Muscle of leg (tissue), 16 donors: Measurements from ENCODE around the gene TWIST2. TPM values are rescaled to one million over a fixed set of nuclear protein-coding genes. Genes with fewer than 3 reads are reported as not detected.

Experiments
- DNase-seq: peaks from one replicate; pipeline ENCODE4 v3.0.0; 2013
- H3K27ac ChIP-seq: one replicate; pipeline ENCODE4 v1.5.1; 2013; ENCODE audit warnings: mild to moderate bottlenecking, low read length, control low read depth
- H3K27me3 ChIP-seq: one replicate; pipeline ENCODE4 v1.6.1; 2013; ENCODE audit warnings: low read length; ENCODE audit not compliant: control insufficient read depth, insufficient read depth
- H3K36me3 ChIP-seq: one replicate; pipeline ENCODE4 v1.6.1; 2013; ENCODE audit warnings: low read length; ENCODE audit not compliant: control insufficient read depth, insufficient read depth
- H3K4me1 ChIP-seq: one replicate; pipeline ENCODE4 v1.6.1; 2013; ENCODE audit warnings: low read length; ENCODE audit not compliant: control insufficient read depth, insufficient read depth
- H3K4me3 ChIP-seq: one replicate; pipeline ENCODE4 v1.5.1; 2013; ENCODE audit warnings: low read length, control low read depth
- H3K9me3 ChIP-seq: replicated peaks from 2 replicates; pipeline ENCODE4 v1.6.1; 2013; ENCODE audit warnings: low read depth, low read length; ENCODE audit not compliant: control insufficient read depth
- WGBS: methylation state at CpG from one replicate; pipeline ENCODE4 v1.1.5; 2013; ENCODE audit warnings: missing lambda C conversion rate; ENCODE audit not compliant: insufficient coverage; 5-methylcytosine and 5-hydroxymethylcytosine counted together
- long read RNA-seq, 11 donors: transcript quantifications; one replicate each; lab custom pipeline, GENCODE V29; 2026
- polyA plus RNA-seq, 8 donors: library from polyadenylated mRNA; unstranded; fragments of 120-200 nt; gene quantifications; one replicate each; pipeline versions ENCODE4 v1.2.1 to v1.2.3, GENCODE V29; 2013; ENCODE audit warnings: inconsistent platforms in 1 of 8, low replicate concordance in 1 of 8; ENCODE audit not compliant: insufficient read length in 8 of 8, insufficient read depth in 1 of 8
- total RNA-seq: library from RNA; stranded (reverse); fragments of 120-200 nt; gene quantifications from one replicate; pipeline ENCODE4 v1.2.4, GENCODE V29; 2013

The TWIST2 gene
- total RNA-seq (13.6 TPM), polyA plus RNA-seq (10 to 100 TPM in 2 of 8 donors, 1 to 10 TPM in 6; 2.9 to 43.7 (median 5.7) TPM)
- long read RNA-seq, donor 1, partial matches to known transcripts = 0 of 3 reads
- long read RNA-seq, donor 1, other reads (novel, unspliced or antisense) = 0 of 3 reads
- long read RNA-seq, donor 2, transcript TWIST2-202 (2 exons, 1,404 nt) = major isoform, 8 of 8 reads
- long read RNA-seq, donor 2, partial matches to known transcripts = 0 of 8 reads
- long read RNA-seq, donor 2, other reads (novel, unspliced or antisense) = 0 of 8 reads
- long read RNA-seq, donor 3, transcript TWIST2-202 (2 exons, 1,404 nt) = major isoform, 6 of 6 reads
- long read RNA-seq, donor 3, partial matches to known transcripts = 0 of 6 reads
- long read RNA-seq, donor 3, other reads (novel, unspliced or antisense) = 0 of 6 reads
- long read RNA-seq, donor 4, partial matches to known transcripts = 0 of 3 reads
- long read RNA-seq, donor 4, other reads (novel, unspliced or antisense) = 0 of 3 reads
- long read RNA-seq, donor 5, transcript TWIST2-202 (2 exons, 1,404 nt) = major isoform, 16 of 16 reads
- long read RNA-seq, donor 5, partial matches to known transcripts = 0 of 16 reads
- long read RNA-seq, donor 5, other reads (novel, unspliced or antisense) = 0 of 16 reads
- long read RNA-seq, donor 6, transcript TWIST2-202 (2 exons, 1,404 nt) = major isoform, 6 of 6 reads
- long read RNA-seq, donor 6, partial matches to known transcripts = 0 of 6 reads
- long read RNA-seq, donor 6, other reads (novel, unspliced or antisense) = 0 of 6 reads
- long read RNA-seq, donor 7, partial matches to known transcripts = 0 of 3 reads
- long read RNA-seq, donor 7, other reads (novel, unspliced or antisense) = 0 of 3 reads
- long read RNA-seq, donor 8, partial matches to known transcripts = 5 of 8 reads
- long read RNA-seq, donor 8, other reads (novel, unspliced or antisense) = 0 of 8 reads
- long read RNA-seq, donor 9, partial matches to known transcripts = 0 of 2 reads
- long read RNA-seq, donor 9, other reads (novel, unspliced or antisense) = 0 of 2 reads
- long read RNA-seq, donor 10, transcript TWIST2-202 (2 exons, 1,404 nt) = major isoform, 7 of 7 reads
- long read RNA-seq, donor 10, partial matches to known transcripts = 0 of 7 reads
- long read RNA-seq, donor 10, other reads (novel, unspliced or antisense) = 0 of 7 reads
- long read RNA-seq, donor 11, transcript TWIST2-202 (2 exons, 1,404 nt) = major isoform, 7 of 7 reads
- long read RNA-seq, donor 11, partial matches to known transcripts = 0 of 7 reads
- long read RNA-seq, donor 11, other reads (novel, unspliced or antisense) = 0 of 7 reads

DNA sequence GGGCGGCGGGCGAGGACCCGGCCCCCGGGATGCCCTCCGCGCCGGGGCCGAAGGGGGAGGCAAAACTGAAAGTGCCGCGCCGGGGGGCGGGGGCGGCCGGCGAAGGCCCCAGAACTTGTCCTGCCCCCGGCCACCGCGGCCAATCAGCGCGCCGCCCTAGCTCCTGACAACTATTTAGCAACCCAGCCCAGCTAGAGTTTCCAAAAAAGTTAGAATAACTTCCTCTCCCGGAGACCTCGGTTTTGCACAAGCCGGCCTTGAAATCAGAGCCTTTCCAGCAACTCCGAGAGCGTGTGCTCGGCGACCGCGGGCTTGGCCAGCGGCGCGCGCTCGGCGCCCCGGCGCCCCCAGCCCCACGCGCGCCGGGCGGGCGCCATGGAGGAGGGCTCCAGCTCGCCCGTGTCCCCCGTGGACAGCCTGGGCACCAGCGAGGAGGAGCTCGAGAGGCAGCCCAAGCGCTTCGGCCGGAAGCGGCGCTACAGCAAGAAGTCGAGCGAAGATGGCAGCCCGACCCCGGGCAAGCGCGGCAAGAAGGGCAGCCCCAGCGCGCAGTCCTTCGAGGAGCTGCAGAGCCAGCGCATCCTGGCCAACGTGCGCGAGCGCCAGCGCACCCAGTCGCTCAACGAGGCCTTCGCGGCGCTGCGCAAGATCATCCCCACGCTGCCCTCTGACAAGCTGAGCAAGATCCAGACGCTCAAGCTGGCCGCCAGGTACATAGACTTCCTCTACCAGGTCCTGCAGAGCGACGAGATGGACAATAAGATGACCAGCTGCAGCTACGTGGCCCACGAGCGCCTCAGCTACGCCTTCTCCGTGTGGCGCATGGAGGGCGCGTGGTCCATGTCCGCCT, at the start of gene TWIST2:
Gene TWIST2, plus strand, starts transcription at position 245 of the 850 bp plus-strand sequence. Its CDS starts 131 bp downstream, at position 376.
- Histone ChIP-seq H3K9me3 (no peaks in the 10 kb centered on the region), H3K4me3 (peak within 1 kb of the TSS; percentile 58), H3K4me1 (peaks cover 25% of the 10 kb centered on the region), H3K27me3 (peaks cover 67% of the 10 kb centered on the region), H3K36me3 (no peaks in the 10 kb centered on the region), H3K27ac (peak within 1 kb of the TSS; percentile 67)
- peak; percentile 97 for DNase-seq
- WGBS = under 1% methylated on average over 89 of the region's 90 CpGs

DNA sequence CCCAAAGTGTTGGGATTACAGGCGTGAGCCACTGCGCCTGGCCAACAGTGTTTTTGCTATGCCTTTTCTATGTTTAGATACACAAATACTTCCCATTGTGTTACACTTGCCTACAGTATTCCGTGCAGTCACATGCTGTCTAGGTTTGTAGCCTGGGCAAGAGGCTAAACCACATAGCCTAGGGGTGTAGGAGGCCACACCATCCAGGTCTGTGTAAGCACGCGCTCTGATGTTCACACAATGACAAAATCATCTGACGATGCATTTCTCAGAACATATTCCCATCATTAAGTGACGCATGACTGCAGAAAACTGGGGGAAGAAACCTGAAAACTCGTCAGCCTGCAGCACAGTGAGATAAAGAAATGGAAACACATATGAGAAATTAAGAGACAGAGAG, 46.1 kb upstream of the TWIST2 start:
- Histone ChIP-seq H3K36me3 (no peaks in the 10 kb centered on the region), H3K27ac (no peak overlapping the region), H3K4me1 (no peaks in the 10 kb centered on the region), H3K4me3 (no peak overlapping the region), H3K9me3 (no peaks in the 10 kb centered on the region), H3K27me3 (peaks cover 15% of the 10 kb centered on the region)
- DNase-seq = no peak
- 94% methylated on average over 6 of the region's 8 CpGs for WGBS

DNA sequence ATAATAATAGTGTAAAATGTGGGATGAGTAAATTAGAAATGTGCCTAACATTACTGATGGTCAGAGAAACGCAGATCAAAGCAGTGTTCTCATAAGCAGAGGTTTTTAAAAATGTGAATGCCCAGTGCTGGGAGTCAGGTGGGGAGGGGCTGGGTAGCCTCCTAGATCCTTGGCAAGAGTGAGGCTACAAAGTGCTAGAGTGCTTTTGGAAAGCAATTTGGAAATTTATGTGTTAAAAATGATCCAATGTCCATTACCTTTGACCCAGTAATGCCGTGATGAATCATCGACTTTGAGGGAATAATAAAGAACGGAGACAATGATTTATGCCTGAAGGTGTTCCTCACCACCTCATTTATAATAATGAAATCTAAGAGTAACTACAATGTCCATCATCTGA, 44.9 kb upstream of the TWIST2 start:
- no peaks in the 10 kb centered on the region for H3K4me1 ChIP-seq
- DNase-seq = no peak
- no peaks in the 10 kb centered on the region for H3K9me3 ChIP-seq
- no peaks in the 10 kb centered on the region for H3K36me3 ChIP-seq
- no peak overlapping the region for H3K27ac ChIP-seq
- H3K27me3 ChIP-seq = peaks cover 9% of the 10 kb centered on the region
- 86% methylated on average over 1 of the region's 4 CpGs for WGBS
- H3K4me3 ChIP-seq = no peak overlapping the region

DNA sequence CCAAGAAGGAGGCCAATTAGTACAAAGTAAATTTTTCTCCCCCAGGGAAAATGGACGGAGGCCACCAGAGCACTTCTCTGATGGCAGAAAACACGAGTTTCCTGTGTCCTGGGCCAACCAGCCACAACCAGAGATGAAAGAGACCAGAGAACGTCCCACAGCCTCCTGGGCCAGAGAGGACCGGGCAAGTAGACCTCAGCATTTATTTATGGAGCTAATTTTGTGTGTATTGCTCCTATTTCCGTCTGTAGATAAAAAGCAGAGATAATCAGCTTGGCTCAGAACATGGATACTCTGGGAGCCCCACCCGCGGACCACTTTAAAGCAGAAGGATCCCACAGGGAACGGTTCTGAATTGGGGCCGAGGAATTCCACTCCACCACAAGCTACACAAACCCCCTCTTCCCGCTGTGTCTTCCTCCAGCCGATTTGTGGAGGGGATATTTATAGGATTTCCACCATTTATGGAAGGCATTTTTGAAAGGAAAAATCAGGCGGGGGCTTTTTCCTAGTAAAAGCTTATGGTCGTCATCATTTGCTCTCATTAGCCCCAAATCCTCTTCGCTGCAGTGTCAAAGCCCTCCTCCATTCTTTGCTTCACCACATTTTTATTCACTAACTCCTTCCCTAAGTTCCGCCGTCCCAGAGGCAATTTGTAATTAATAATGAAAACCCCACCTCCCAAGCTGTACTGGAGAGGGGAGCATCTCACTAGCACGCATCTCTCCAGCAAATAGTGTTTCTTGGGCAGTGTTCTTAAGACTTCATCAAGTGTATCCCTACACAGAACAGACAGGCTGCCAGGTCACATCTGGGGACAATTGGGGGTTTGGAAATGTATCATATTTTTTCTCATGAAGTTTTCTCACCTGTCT, 43.7 kb upstream of the TWIST2 start:
- Histone ChIP-seq H3K36me3 (no peaks in the 10 kb centered on the region), H3K4me1 (no peaks in the 10 kb centered on the region), H3K27me3 (peaks cover 9% of the 10 kb centered on the region), H3K4me3 (no peak overlapping the region), H3K9me3 (no peaks in the 10 kb centered on the region), H3K27ac (no peak overlapping the region)
- DNase-seq = no peak
- 36% methylated on average over 5 of the region's 17 CpGs for WGBS

DNA sequence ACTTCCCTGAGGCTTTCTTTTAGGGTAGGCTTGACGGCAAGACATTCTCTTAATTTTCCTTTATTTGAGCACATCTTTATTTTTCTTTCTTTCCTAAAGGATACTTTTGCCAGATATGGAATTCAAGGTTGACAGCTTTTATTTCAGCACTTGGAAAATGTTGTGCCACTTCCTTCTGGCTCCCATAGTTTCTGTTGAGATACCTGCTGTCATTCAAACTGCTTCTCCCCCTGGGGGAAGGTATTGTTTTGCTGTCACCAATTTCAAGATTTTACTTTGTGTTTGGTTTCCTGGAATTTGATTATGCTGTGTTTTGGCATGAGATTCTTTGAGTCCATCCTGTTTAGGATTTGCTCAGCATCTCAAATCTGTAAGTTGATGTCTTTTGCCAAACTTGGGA, 39.1 kb upstream of the TWIST2 start:
- no CpG with 5 or more reads among the region's 1 CpG for WGBS
- H3K27ac ChIP-seq = no peak overlapping the region
- H3K9me3 ChIP-seq = no peaks in the 10 kb centered on the region
- no peaks in the 10 kb centered on the region for H3K36me3 ChIP-seq
- H3K4me3 ChIP-seq = no peak overlapping the region
- peaks cover 6% of the 10 kb centered on the region for H3K27me3 ChIP-seq
- DNase-seq = no peak
- H3K4me1 ChIP-seq = no peaks in the 10 kb centered on the region

DNA sequence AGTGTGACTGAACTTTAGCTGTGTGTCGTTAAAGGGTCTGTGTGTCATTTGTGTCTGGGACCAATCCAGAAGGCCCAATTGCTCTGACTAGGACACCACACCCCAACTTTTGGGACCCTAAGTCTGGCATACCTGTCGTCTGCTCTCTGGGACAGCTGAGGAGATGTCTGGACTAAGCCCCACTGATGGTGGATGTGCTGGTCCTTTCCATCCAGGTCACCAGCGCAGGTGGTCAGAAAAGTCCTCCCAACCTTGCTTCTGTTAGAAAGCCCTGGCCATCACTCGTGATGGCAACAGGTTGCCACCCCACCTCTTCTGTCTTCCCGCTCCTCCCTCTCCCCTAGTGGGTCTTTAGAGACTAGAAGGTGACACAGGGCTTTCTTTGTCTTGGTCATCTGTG, 37.6 kb upstream of the TWIST2 start:
- no peak for DNase-seq
- H3K4me1 ChIP-seq = no peaks in the 10 kb centered on the region
- H3K27ac ChIP-seq = no peak overlapping the region
- WGBS = 80% methylated on average over 2 of the region's 5 CpGs
- no peaks in the 10 kb centered on the region for H3K9me3 ChIP-seq
- H3K4me3 ChIP-seq = no peak overlapping the region
- H3K36me3 ChIP-seq = no peaks in the 10 kb centered on the region
- H3K27me3 ChIP-seq = peaks cover 7% of the 10 kb centered on the region

DNA sequence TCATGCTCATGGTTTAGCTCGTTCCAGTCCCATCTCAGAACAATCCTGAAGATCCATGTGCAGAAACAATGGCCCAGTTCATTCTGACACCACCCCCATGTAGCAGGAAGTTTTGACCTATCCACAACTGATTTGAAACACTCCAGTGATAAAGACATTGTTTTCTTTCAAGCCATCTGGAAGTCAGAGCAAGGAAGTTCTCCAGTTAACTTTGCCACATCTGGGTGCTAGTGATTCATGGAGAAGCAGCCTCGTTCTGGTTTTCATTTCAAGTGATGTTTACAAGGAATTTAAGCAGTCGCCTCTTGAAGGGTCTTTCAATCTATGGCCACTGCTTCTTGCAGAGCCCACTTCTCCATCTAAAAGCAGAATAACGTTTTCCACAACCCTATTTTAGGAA, 36.6 kb upstream of the TWIST2 start:
- no peak overlapping the region for H3K27ac ChIP-seq
- H3K27me3 ChIP-seq = peaks cover 7% of the 10 kb centered on the region
- no peaks in the 10 kb centered on the region for H3K4me1 ChIP-seq
- H3K9me3 ChIP-seq = no peaks in the 10 kb centered on the region
- no peak for DNase-seq
- no peaks in the 10 kb centered on the region for H3K36me3 ChIP-seq
- no peak overlapping the region for H3K4me3 ChIP-seq
- WGBS = 73% methylated on average over 2 of the region's 4 CpGs

DNA sequence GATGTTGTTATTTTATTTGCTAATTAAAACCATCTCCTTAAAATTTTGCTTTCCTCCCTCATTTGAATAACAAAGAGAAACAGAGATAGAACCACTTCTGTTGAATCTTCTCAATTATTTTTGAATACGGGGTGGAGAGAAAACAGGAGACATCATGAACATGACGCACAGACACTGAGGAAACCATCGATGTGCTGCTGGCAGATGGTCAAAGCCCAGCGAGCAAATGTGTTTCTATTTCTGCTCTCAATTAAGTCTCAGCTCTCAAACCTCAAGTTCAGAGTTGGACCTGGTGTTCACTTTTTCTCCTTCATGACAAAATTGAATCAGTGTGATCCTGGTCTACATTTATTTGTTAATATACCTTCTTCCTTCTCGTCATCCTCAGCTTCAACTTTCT, 36.1 kb upstream of the TWIST2 start:
- no peaks in the 10 kb centered on the region for H3K4me1 ChIP-seq
- peaks cover 9% of the 10 kb centered on the region for H3K27me3 ChIP-seq
- H3K36me3 ChIP-seq = no peaks in the 10 kb centered on the region
- H3K27ac ChIP-seq = no peak overlapping the region
- no peak overlapping the region for H3K4me3 ChIP-seq
- peak; percentile 30 for DNase-seq
- H3K9me3 ChIP-seq = no peaks in the 10 kb centered on the region
- 27% methylated on average over 2 of the region's 5 CpGs for WGBS
